DOHH2 (cell line): ENCODE results near the gene PKHD1.

Source experiments
- CTCF ChIP-seq: fragments of 200-600 bp; sonication (generic); IDR thresholded peaks from one replicate; pipeline ENCODE4 v1.5.1; 2014; ENCODE audit warnings: antibody characterized with exemption, mild to moderate bottlenecking, low read depth, low read length; ENCODE audit not compliant: poor library complexity, severe bottlenecking
- EZH2phosphoT487 ChIP-seq: fragments of 200-600 bp; sonication (generic); IDR thresholded peaks from 2 replicates; pipeline ENCODE4 v1.6.1; 2017; ENCODE audit warnings: borderline replicate concordance, mild to moderate bottlenecking, antibody characterized with exemption, low read length, moderate library complexity, mixed read lengths

- TF ChIP-seq CTCF, result no peak
- TF ChIP-seq EZH2phosphoT487, result no peak
Observed at GRCh38 chr6:51651132-51651817, 436.1 kb downstream of the PKHD1 start.
